CD4-positive, alpha-beta T cell treated with Interleukin-6 at 100 ng/mL for 8 hours (primary cell): Measurements from ENCODE around the gene NCBP3.
"Not testable (repeated sequence)": the region's sequence is repeated elsewhere in the genome, so short reads cannot be mapped to it uniquely, and the experiment has no call there.

ENCODE experiments used
- DNase-seq: peaks from one replicate; pipeline ENCODE4 v3.0.0-alpha.2; 2020; ENCODE audit warnings: mixed read lengths, low spot score

NCBP3 gene

DNA sequence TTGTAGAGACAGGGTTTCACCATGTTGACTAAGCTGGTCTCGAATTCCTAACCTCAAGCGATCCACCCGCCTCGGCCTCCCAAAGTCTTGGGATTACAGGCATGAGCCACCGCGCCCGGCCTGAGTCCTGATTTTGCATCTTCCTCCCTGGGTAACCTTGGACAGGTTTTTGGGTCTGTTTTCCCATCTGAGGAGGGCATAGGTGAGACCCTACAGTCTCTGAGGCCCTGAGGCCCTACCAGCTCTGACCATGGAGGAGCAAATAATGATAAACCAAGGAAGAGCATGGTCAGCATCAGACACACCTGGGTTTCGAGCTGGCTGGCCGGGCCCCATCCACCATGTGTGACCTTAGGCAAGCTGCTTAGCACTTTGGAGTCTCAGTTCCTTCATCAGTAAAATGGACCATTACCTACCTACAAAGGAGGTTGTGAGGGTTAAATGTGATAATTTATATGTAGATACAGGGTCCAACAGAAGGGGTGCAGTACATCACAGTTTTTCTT, 1.2 kb upstream of the NCBP3 start:
- DNase-seq: no peak

DNA sequence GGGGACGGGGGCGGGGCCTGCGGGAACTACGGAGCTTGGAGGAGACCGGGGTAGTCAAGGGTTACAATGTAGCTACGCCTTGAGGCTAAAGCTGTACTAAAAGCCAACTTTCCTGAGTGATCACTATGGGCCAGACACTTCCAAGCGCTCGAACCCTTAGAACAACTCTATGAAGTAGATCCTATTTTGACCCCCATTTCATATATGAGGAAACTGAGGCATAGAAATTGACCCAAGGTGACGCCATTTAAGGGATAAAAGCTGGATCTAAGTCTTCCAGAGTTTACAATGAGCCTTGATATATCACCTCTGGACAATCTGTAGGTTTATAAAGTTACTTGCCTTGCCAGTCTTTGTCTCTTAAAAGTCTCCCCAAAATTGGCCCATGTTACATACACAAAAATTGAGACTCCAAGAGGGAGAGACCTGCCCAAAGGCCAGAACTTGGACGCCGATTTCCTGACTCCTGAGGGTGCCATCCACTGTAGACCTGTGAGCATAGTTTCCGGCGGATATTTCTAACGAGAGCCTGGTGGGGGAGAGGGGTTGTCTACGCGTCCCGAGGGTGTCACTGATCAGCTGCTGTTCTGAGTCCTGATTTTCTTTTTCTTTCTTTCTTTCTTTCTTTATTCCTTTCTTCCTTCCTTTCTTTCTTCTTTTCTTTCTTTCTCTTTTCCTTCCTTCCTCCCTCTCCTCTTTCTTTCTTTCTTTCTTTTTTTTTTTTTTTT, 555 bp upstream of the NCBP3 start:
- no peak for DNase-seq

DNA sequence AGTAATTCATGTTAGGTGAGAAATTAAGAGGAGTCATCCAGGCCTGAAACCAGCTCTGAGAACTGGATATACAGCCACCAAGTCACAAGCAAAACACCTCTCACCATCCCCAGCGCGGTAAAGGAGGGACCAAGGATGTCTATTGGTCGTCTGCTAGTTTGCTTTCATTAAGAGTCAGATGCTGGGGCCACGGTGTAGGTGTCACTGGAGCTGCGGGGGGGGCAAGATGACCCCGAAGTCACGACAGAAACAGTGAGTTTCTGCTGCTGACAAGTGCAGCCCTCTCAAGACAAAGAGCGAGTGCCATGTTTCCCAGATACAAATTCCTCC, 790 bp downstream of the NCBP3 start:
- DNase-seq: no peak

DNA sequence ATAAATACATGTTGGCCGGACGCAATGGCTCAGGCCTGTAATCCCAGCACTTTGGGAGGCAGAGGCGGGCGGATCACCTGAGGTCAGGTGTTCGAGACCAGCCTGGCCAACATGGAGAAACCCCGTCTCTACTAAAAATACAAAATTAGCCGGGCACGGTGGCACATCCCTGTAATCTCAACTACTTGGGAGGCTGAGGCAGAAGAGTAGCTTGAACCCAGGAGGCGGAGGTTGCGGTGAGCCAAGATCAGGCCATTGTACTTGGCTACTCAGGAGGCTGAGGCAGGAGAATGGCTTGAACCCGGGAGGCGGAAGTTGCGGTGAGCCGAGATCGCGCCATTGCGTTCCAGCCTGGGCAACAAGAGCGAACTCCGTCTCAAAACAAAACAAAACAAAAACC, 1.5 kb downstream of the NCBP3 start:
- not testable (repeated sequence) for DNase-seq

DNA sequence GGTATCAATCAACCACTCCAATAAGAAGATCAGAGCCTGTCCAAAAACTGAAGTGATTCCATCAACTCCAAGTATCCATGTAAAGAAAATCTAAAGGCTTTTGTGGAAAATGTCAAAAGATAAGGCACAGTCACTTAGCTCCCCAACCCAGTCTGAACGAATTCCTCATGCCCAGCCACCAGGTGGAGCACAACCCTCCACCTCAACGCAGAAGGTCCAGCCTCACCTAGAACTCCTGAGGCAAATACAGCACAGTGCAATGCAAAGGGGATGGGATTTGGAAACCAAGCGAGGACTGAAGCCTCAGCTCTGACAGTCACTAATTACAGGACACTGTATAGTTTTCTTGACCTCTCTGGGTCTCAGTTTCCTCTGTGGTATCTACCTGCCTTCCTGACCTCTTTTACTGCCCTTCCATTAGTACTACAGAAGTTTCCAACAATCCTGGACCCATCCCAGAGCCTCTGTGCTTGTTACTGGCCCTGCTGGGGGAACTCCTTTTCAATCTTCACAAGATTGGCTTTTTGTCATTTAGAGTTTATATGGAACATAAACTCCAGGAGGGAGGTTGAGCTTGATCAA, 2.0 kb downstream of the NCBP3 start:
- peak; percentile 37 for DNase-seq

DNA sequence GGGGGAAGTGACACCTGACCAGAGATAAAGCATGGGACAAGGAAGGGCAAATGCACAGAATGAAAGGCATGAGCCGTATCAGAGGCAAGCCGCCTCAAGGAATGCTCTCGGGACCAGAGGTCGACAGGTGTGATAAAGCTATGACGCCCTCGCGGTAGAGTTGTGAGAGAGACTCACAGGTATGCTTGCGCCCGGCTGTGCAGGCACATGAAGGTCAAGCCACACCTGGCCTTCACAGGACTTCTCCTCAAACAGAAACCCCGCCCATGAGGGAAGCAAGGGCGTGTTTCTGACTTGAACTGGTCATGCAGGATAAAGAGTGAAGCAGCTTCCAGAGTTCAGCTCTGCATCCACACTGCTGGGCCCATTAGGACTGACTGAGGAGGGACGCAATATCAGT, 7.8 kb downstream of the NCBP3 start:
- no peak for DNase-seq

DNA sequence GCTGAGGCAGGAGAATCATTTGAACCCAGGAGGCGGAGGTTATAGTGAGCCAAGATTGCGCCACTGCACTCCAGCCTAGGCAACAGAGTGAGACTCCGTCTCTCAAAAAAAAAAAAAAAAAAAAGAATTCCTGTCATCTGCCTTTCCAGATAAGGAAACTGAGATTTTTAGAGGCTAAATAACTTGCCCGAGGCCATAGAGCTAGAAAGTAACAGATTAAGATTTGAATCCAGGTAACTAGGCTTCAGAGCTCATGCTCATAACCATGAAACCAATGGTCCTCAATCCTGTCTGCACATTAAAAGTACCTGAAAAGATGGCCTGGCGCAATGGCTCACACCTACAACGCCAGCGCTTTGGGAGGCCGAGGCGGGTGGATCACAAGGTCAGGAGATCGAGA, 9.5 kb downstream of the NCBP3 start:
- DNase-seq: no peak

DNA sequence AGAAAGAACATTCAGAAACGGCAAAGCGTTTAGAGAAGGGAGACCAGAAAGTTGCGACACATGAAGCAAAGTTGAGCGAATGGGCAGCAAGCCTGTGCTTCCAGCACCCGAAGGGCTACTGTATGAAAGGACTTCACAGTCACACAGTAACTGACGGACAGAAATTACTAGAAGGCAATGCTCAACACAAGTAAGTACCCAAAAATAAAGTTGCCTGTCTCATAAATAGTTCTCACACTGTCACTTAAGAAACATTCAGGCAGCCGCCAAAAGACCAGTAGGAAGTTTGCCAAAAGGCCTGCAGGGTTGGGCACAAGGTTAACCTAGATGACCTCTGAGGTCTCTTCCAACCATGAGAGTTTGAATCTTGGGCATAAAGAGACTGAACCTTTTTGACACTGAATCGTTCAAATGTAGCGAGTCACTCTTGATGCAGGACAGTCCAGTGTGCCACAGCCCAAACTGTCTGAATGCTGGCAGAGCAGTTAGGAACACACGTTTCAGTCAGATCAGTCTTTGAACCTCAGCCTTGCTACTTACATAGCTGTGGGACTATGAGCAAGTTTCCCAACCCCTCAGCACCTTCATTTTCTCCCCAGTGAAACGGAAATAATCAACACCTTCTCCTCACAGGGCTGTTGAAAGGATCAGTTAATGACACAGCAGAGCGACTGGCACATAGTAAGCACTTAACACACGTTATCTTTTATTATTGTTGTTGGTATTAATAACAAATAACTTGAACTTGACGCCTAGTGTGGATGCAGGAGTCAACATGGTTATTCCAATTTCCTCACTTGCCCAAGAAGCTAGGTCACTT, 10.4 kb downstream of the NCBP3 start:
- no peak for DNase-seq

DNA sequence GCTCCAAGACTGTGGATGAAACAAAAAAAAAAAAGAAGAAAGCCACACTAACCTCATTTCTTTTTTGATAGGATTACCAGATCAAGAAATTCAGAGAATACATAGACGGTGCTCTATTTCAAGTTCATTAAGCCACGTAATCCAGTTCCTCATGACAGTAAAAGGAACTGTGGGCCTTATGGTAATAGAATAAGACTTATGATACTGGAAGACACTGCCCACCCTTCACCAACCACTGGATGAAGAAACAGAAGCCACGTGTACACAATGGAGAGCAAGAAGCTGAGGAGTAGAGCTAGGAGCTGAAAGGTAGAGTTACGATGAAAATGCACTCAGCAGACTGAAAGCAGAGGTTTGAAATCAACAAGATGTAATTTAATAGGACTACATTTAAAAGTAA, 11.2 kb downstream of the NCBP3 start:
- no peak for DNase-seq

DNA sequence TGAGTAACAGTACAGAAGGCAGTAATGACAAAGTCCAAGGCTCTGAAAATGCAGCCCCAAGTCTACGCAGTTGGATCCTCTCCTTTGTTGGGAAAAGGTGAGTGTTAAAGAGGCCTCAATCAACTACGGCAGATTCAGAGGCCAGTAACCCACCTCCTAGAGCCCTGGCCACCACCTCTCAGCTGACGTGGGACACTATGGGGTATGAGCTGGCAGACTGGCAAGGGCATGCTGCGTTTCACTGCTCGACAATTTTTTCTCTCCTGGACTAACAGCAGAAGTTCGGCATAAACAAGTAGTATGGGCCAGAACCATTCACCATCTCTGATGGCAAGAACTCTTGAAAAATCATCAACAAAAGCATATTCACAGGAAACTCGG, 17.2 kb downstream of the NCBP3 start:
- DNase-seq: no peak

DNA sequence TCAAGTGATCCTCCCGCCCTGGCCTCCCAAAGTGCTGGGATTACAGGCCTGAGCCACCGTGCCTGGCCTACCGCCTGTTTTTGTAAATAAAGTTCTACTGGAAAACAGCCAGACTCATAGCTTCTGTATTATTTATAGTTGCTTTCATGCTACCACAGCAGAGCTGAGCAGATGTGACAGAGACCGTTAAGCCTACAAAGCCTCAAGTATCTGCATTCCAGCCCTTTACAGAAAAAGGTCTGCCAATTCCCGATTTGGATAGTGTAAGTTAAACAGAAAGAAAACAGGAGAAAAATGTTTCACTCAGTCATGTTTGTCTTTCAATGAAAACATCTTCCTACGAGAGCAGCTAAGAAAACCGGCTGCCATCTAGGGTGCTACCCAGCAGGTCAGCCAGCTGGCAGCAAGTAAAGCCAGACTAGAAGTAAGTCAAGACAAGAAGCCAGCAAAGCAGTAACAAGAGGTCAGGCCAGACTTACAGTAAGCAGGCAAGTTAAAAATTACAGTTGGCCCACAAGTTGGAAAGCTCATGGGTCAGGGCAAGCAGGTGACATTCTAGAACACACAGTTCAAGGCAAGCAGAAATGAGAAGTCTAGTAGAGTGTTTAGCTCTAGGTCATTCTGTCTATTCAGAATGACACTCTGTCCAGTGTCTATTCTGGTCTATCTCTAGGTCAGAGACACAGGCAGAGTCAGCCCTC, 17.7 kb downstream of the NCBP3 start:
- no peak for DNase-seq

DNA sequence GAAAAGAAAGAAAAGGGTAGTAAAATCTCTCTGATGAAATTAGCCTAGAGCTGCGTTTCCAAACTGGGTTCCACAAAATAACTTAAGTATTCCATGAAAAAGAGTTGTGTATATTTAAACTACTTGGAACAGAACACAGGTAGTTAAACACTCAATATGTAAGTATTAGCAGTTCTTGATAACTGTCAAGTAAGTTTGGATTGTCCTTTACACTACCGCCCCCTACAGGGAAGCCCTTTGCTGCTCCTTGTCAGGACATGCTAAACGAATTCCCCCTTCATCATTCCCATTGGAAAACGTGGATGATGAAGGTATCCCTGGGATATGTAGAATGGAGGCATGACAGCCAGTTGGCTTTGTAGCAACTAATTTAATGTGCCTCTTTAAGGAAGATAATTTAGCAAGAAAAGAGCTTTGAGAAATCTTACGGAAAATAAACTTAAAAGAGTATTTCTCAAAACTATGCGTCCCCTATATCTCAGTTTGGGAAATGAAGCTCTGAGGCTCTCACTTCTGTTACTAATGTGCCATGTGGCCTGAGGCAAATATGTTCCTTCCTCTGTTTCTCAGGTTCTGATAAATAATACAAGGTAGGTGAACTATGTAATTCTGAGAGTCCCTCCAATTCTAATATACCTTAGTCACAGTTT, 18.8 kb downstream of the NCBP3 start:
- DNase-seq: peak; percentile 67

DNA sequence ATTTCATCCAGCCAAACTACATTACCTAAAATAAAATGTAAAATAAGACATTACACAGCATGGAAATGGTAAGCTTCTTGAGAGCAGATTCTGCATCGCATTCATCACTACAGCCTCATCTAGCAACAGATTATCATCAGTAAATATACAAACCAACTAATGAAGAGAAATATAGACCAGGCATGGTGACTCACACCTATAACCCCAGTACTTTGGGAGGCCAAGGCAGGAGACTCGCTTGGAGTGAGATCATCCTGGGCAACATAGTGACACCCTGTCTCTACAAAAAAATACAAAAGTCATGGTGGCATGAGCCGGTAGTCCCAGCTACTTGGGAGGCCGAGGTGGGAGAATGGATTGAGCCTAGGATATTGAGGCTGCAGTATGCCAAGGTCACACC, 19.9 kb downstream of the NCBP3 start:
- no peak for DNase-seq

DNA sequence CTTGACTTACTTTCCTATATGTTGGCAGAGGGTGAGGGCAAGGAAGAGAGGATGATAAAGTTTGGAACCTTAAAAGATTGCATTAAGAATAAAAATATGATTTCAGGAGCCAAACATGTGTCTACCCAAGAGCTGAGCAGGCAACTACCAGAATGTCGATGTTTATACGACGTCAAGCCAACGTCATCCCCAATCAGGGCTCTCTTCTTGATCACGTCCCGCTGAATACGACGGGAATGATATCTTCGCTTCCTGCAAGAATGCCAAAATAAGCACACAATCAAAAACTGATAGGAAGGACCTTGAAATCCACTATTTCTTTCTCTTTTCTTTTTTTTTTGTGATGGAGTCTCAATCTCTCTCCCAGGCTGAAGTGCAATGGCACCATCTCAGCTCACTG, 24.9 kb downstream of the NCBP3 start:
- DNase-seq: no peak

DNA sequence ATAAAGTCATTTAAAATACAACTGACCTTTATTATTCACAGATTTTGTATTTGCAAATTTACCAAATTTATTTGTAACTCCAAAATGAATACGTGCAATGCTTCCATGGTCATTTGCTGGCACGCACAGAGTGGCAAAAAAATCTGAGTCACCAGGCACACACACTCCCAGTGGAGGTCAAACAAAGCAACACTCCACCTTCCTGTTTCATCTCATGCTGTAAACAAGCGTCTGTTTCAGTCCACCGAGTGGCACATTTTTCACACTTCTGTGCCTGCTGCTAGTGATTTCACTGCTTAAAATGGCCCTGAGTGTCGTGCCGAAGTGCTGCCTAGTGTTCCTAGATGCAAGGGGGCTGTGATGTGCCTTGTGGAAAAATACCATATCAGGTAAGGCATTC, 27.3 kb downstream of the NCBP3 start:
- DNase-seq: no peak

DNA sequence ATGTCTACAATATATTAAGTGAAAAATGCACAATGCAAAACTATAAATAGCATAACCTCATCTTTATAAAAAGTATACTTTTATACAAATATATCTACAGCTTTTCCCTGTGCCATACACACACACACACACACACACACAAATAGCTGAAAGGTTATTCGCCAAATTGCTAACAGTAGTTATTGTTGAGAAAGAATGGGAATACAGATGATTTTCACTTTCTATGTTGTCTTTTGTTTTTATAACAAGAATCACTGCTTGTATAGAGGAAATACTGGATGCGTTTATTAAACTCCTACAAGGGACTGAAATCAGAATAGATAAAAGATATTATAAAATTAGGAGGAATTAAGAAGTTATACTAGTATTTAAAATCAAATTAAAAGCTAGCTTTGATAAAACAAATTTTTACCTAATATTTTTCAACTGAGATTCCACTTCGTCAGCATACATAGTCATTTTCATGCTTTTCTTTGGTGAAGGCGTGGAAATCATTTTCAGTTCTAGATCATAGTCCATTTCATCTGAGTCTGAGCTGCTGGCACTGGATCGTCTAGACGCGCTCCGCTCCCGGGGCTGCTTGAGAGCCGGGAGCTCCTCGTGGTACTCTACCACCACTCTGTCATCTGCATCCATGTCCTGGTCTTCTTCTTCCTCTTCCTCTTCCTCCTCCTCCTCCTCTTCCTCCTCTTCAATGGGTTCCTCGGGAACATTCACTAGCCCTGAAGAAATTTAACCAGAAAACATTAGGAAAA, 28.0 kb downstream of the NCBP3 start:
- DNase-seq: no peak

DNA sequence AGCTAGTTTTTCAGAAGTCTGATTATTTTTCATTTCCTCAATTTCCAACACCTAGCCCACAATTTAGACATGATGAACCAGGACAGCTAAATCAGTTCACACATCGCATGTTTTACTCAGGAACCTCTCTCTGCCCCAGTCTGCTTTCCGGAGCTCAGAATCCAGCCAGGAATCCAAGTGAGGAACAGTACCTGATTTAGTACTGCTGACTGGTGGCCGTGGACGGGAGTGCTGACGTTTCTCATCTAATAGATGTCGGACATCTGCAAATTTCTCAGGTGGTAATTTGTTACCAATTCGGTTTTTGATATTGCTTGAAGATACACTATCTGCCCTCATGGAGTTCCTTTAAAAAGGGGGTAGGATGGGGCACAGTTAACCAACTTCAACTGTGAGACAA, 30.1 kb downstream of the NCBP3 start:
- no peak for DNase-seq

DNA sequence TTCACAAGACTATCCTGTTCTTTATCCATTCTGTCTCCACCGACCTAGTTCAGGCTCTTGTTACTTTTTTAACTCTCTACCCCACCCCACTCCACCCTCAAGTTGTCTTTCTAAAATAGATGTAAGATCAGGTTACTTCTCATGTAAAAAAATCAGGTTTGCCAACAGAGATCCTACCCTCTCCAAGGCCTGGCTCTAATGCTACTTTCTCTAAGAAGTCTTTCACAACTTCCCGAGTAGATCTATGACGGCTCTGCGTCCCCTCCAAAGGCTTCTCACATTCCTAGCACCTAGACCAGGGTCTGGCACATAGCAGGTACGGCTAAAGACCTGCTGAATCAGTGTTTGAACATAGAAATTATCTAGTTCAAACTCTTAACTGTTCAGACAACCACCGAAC, 30.9 kb downstream of the NCBP3 start:
- DNase-seq: no peak

DNA sequence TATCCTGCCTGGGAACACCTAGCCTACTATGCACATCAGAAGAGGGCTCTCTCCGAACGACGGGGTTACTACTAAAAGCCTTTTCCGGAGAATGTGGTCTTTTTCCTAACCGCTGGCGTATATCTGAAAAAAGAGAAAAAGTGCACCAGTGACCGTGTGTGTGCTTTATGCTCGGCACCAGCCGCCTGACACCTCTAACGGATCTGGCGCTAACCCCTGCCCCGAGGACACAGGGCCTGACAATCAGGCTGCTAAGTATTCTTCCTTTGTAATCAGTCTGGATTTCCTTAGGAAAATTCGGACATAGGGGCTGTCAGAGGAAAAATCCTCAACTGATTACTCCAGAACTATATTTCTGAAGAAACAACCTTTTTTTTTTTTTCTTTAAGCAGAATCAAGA, 31.7 kb downstream of the NCBP3 start:
- no peak for DNase-seq

DNA sequence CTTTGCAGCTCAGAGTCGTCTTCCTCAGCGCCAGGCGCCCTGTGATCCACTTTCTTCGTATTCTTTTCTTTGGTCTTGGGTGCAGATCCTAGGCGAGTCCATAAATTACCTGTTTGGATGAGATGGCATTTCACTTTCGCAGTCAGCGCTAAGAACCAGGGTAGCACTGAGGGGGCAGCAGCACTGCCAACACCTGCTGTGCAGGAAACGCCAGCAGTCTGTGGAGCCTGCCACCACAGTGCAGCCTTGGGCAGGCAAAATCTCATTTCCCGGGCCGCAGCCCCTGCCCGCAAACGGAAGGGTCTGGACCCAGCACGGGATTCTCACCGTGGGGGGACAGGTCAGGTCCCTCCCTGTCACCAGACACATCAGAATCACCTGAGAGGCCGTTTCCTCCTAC, 32.9 kb downstream of the NCBP3 start:
- DNase-seq: no peak

DNA sequence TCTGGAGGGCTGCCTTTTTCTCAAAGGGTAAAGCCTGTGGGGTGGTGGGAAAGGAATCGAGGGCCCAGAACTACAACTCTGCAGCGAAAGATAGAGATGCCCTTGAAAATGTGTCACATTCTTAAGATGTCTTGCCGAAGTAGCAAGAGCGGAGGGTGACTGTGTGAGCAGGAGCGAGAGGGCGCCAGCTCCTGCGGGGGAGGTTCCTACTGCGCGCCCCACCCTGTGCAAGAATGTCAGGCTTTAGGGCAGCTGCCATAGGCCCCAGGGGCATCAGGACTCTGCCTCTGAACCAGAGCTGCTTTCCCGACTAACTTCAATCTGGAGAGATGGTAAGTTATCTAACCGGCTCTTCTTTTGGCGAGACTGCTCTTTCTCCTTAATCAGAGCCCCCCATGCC, 33.3 kb downstream of the NCBP3 start:
- DNase-seq: no peak
